ENCODE measurements around the gene BEST4. TPM values are rescaled to one million over a fixed set of nuclear protein-coding genes. Genes with fewer than 3 reads are reported as not detected.

The BEST4 gene
- total and polyA plus RNA-seq, 2 of the 13 experiments (the other 11 are each of a cell fraction or from before 2014, with no cell fraction given) = 0.77 to 1.4 TPM

DNA sequence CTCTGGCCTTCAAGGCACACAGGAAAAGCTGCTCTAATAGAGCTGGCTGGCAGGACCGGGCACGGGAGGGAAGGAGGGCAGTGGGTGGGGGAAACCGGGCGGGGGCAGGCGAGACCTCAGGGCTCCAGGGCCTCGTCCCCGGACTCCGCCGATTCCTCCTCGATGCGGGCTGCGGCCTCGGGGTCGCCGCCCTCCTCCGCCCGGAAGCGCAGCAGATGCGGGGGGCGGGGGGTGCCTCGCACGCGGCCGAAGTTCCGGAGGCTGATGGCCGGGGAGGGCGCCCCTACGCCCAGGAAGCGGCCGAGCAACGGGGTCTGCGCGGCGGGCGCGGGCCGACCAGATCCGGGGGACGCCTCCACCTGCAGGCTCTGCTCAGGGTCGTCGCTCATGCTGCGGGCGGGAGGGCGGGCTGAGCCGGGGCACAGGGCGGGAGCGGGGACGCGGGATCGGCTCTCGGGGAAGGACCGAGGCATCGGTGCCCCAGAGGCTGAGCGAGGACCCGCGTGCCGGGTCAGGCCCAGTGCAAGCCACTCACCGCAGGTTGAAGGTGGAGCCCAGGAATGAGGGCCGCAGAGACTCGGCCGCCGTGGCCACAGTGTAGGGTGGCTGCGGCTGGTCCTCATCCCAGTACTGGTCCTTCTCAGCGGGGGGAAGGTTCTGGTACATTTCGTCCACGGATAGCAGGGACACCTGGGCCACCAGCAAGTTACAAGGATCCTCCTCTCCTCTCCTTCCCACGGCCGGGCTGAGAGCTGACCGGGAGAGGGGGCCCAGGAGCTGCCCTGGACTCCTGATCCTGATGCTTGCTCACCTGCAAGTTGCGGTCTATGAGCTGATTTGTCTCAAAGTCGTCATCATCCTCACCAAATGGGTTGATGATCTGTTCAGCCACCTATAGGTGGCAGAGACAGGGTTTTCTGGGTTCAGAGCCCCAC lies 3.6 kb downstream of the BEST4 start (continued):
- TF ChIP-seq, protein P1, sequence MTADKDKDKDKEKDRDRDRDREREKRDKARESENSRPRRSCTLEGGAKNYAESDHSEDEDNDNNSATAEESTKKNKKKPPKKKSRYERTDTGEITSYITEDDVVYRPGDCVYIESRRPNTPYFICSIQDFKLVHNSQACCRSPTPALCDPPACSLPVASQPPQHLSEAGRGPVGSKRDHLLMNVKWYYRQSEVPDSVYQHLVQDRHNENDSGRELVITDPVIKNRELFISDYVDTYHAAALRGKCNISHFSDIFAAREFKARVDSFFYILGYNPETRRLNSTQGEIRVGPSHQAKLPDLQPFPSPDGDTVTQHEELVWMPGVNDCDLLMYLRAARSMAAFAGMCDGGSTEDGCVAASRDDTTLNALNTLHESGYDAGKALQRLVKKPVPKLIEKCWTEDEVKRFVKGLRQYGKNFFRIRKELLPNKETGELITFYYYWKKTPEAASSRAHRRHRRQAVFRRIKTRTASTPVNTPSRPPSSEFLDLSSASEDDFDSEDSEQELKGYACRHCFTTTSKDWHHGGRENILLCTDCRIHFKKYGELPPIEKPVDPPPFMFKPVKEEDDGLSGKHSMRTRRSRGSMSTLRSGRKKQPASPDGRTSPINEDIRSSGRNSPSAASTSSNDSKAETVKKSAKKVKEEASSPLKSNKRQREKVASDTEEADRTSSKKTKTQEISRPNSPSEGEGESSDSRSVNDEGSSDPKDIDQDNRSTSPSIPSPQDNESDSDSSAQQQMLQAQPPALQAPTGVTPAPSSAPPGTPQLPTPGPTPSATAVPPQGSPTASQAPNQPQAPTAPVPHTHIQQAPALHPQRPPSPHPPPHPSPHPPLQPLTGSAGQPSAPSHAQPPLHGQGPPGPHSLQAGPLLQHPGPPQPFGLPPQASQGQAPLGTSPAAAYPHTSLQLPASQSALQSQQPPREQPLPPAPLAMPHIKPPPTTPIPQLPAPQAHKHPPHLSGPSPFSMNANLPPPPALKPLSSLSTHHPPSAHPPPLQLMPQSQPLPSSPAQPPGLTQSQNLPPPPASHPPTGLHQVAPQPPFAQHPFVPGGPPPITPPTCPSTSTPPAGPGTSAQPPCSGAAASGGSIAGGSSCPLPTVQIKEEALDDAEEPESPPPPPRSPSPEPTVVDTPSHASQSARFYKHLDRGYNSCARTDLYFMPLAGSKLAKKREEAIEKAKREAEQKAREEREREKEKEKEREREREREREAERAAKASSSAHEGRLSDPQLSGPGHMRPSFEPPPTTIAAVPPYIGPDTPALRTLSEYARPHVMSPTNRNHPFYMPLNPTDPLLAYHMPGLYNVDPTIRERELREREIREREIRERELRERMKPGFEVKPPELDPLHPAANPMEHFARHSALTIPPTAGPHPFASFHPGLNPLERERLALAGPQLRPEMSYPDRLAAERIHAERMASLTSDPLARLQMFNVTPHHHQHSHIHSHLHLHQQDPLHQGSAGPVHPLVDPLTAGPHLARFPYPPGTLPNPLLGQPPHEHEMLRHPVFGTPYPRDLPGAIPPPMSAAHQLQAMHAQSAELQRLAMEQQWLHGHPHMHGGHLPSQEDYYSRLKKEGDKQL (CRISPR knock-in tag; IDR thresholded peaks at IDR 0.05; ENCODE audit: low read depth) = no peak; the same call in 1 of the 2 replicates
- TF ChIP-seq SP1 (IDR thresholded peaks at IDR 0.05) = no peak
- no peak for TF ChIP-seq SP1 (CRISPR knock-in tag; IDR thresholded peaks at IDR 0.05)
- no peak for TF ChIP-seq TBX3 (IDR thresholded peaks at IDR 0.05; ENCODE audit: borderline replicate concordance)
- TF ChIP-seq KAT2B (IDR thresholded peaks at IDR 0.05; ENCODE audit: borderline replicate concordance, low read depth, low read length) = no peak
- TF ChIP-seq JUNB (CRISPR knock-in tag; IDR thresholded peaks at IDR 0.05; ENCODE audit: borderline replicate concordance) = no peak
- no peak for TF ChIP-seq ZNF256 (CRISPR knock-in tag; conservative IDR thresholded peaks at IDR 0.05)
- TF ChIP-seq DBP (CRISPR knock-in tag; IDR thresholded peaks at IDR 0.05; ENCODE audit: not compliant biosample characterization) = no peak
- no peak for TF ChIP-seq ZNF75D (CRISPR knock-in tag; IDR thresholded peaks at IDR 0.05; ENCODE audit: borderline replicate concordance)
- no peak for TF ChIP-seq KLF13 (CRISPR knock-in tag; IDR thresholded peaks at IDR 0.05)
- no peak for TF ChIP-seq STAT5B (CRISPR knock-in tag; IDR thresholded peaks at IDR 0.05)
- TF ChIP-seq ZNF251 (CRISPR knock-in tag; IDR thresholded peaks at IDR 0.05) = no peak
- no peak for TF ChIP-seq SRSF4 (IDR thresholded peaks at IDR 0.05; ENCODE audit: low read depth, low read length, poor library complexity, severe bottlenecking)
- TF ChIP-seq CBX1 (IDR thresholded peaks at IDR 0.05; ENCODE audit: low read depth) = no peak
- TF ChIP-seq RFX1 (IDR thresholded peaks at IDR 0.05) = no peak
- no peak for TF ChIP-seq ZNF430 (CRISPR knock-in tag; IDR thresholded peaks at IDR 0.05)
- TF ChIP-seq MTA1 (CRISPR knock-in tag; IDR thresholded peaks at IDR 0.05; ENCODE audit: borderline replicate concordance) = peak; percentile 42; the same call in 1 of the 2 replicates
- no peak for TF ChIP-seq XRCC5 (optimal IDR thresholded peaks at IDR 0.05; ENCODE audit: low read length)
- TF ChIP-seq TSC22D2 (CRISPR knock-in tag; IDR thresholded peaks at IDR 0.05; ENCODE audit: borderline replicate concordance) = 0 out of 2 replicates have a peak, but pooled peaks have one; percentile 35
- TF ChIP-seq ZNF83 (CRISPR knock-in tag; IDR thresholded peaks at IDR 0.05; ENCODE audit: borderline replicate concordance) = no peak
- no peak for TF ChIP-seq TCF7 (IDR thresholded peaks at IDR 0.05; ENCODE audit: low read depth)
- TF ChIP-seq KAT7 (CRISPR knock-in tag; IDR thresholded peaks at IDR 0.05; ENCODE audit: borderline replicate concordance) = peak; percentile 63; the same call in 1 of the 2 replicates
- no peak for TF ChIP-seq GLI4 (CRISPR knock-in tag; IDR thresholded peaks at IDR 0.05; ENCODE audit: borderline replicate concordance)
- TF ChIP-seq HNF4G (IDR thresholded peaks at IDR 0.05; ENCODE audit: borderline replicate concordance, low read depth, low read length) = no peak
- TF ChIP-seq HNF4G (CRISPR knock-in tag; IDR thresholded peaks at IDR 0.05; ENCODE audit: borderline replicate concordance, low read depth) = no peak
- no peak for TF ChIP-seq TOPORS (CRISPR knock-in tag; IDR thresholded peaks at IDR 0.05)

Data from HepG2 (cell line).